ENCODE data around the gene SYNE1.
A peak's percentile ranks its signal among the peaks of the same experiment; 100 is the strongest.
"Not testable (repeated sequence)": the region's sequence is repeated elsewhere in the genome, so short reads cannot be mapped to it uniquely, and the experiment has no call there.

Gene SYNE1

DNA sequence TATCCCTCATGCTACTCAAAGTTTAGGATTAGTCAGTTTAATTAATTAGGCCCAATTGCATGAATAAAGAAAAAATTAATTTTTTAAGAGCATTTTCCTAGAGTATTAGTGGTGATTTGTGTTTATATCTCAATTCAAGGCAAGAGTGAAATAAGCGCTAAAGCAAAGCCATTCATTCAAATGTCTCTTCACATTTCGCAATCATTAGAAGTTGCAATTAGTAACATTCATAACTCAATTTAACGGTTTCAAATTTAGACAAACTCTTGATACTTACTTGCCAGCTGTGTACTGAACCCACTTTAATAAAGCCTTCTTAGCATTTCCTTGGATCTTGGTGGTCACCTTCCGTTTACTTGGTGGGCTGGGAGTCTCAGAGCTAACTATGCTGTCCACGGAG lies 127.2 kb downstream of the SYNE1 start:
- no peaks in the 10 kb centered on the region for H4K20me1 ChIP-seq
- H3K4me1 ChIP-seq: no peaks in the 10 kb centered on the region
- no peak overlapping the region for H3K4me3 ChIP-seq
- no peak overlapping the region for H3K27ac ChIP-seq
- H3K9me3 ChIP-seq (replicated peaks in 1 of 11): no peaks in the 10 kb centered on the region
- H3K36me3 ChIP-seq: no peaks in the 10 kb centered on the region
- no peaks in the 10 kb centered on the region for H3K27me3 ChIP-seq
- no peak overlapping the region for H3K4me2 ChIP-seq
- TF ChIP-seq Cebpa-rat (IDR thresholded peaks at IDR 0.05): 0 out of 22 replicates have a peak, but pooled peaks of 2 of the 11 experiments have one; percentile 19 to 28
- H3K9ac ChIP-seq: no peak overlapping the region

DNA sequence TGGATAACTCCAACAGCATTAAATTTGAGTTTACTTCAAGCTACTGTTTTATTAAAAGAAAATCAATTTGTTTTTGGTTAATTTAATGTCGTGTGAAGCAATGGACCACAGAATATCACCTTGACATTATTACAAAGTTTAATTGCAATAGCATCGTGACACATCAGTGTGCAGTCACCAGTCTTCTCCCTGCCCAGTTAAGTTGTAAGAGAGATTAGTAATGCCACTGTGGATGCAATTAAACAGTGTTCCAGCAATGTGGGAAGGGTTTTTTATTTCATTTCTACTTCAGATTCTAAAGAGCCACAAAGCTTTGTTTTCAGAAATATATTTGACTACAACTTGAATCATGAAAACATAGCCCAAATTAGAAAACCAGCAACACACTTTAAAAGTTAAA lies 128.7 kb downstream of the SYNE1 start:
- Histone ChIP-seq H3K27ac (no peak overlapping the region), H3K9me3 (replicated peaks in 1 of 11) (no peaks in the 10 kb centered on the region), H3K4me2 (no peak overlapping the region), H3K27me3 (no peaks in the 10 kb centered on the region), H3K4me1 (peaks cover 0 to 1% (median 0%) of the 10 kb centered on the region in 10 experiments; a peak in 1 of 20 replicates), H3K36me3 (no peaks in the 10 kb centered on the region), H4K20me1 (no peaks in the 10 kb centered on the region), H3K4me3 (no peak overlapping the region), H3K9ac (no peak overlapping the region)
- no peak for TF ChIP-seq Cebpa-rat (IDR thresholded peaks at IDR 0.05)

- no peaks in the 10 kb centered on the region for H3K9me3 ChIP-seq (replicated peaks in 1 of 11)
- no peak overlapping the region for H3K27ac ChIP-seq
Measured at GRCh38 chr6:152503546-152503945, 133.6 kb downstream of the SYNE1 start.

GRCh38 chr6:152502421-152503188 lies 134.6 kb downstream of the SYNE1 start:
- no peak overlapping the region for H3K27ac ChIP-seq
- no peak for TF ChIP-seq Cebpa-rat (IDR thresholded peaks at IDR 0.05)
- no peaks in the 10 kb centered on the region for H3K27me3 ChIP-seq
- no peak overlapping the region for H3K9ac ChIP-seq
- no peak overlapping the region for H3K4me2 ChIP-seq
- H4K20me1 ChIP-seq: no peaks in the 10 kb centered on the region
- H3K9me3 ChIP-seq (replicated peaks in 1 of 11): no peaks in the 10 kb centered on the region
- peaks cover 0 to 5% (median 0%) of the 10 kb centered on the region in 10 experiments; a peak in 1 of 20 replicates for H3K4me1 ChIP-seq
- no peaks in the 10 kb centered on the region for H3K36me3 ChIP-seq
- H3K4me3 ChIP-seq: no peak overlapping the region

More at GRCh38 chr6:152503546-152503945, 133.6 kb downstream of the SYNE1 start:
- Histone ChIP-seq H3K4me2 (no peak overlapping the region), H4K20me1 (no peaks in the 10 kb centered on the region), H3K27me3 (no peaks in the 10 kb centered on the region), H3K4me3 (no peak overlapping the region), H3K9ac (no peak overlapping the region), H3K4me1 (peaks cover 0 to 5% (median 0%) of the 10 kb centered on the region in 10 experiments; a peak in 1 of 20 replicates), H3K36me3 (no peaks in the 10 kb centered on the region)
- no peak for TF ChIP-seq Cebpa-rat (IDR thresholded peaks at IDR 0.05)

DNA sequence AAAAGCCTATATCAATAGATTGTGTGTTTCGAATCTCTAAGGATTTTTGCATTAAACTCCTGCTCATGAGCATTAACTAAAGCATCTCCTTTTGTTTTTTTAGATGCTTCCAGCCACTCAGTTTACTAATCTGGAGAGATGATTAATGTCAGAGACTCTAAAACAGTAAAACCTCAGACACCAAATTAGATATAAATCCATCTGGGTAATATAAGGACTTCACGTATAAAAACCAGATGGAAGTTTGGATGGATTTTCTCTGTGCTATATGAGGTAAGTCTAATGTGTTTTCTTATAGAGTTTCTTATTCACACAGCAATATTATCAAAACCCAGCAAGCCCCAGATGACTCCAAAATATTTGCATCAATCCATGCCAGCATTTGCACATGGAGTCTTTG lies 137.2 kb downstream of the SYNE1 start:
- Histone ChIP-seq H3K4me3 (no peak overlapping the region), H3K9me3 (replicated peaks in 1 of 11) (no peaks in the 10 kb centered on the region), H4K20me1 (no peaks in the 10 kb centered on the region), H3K4me2 (no peak overlapping the region), H3K9ac (no peak overlapping the region), H3K4me1 (peaks cover 0 to 5% (median 0%) of the 10 kb centered on the region in 10 experiments; a peak in 1 of 20 replicates), H3K27me3 (no peaks in the 10 kb centered on the region), H3K36me3 (no peaks in the 10 kb centered on the region), H3K27ac (no peak overlapping the region)
- no peak for TF ChIP-seq Cebpa-rat (IDR thresholded peaks at IDR 0.05)

GRCh38 chr6:152496731-152497130 lies 140.4 kb downstream of the SYNE1 start:
- Histone ChIP-seq H3K27me3 (no peaks in the 10 kb centered on the region), H4K20me1 (no peaks in the 10 kb centered on the region), H3K4me1 (no peaks in the 10 kb centered on the region), H3K9me3 (replicated peaks in 1 of 11) (no peaks in the 10 kb centered on the region), H3K4me2 (no peak overlapping the region), H3K4me3 (no peak overlapping the region), H3K36me3 (no peaks in the 10 kb centered on the region), H3K27ac (no peak overlapping the region), H3K9ac (no peak overlapping the region)
- TF ChIP-seq Cebpa-rat (IDR thresholded peaks at IDR 0.05): no peak

GRCh38 chr6:152495456-152495855 lies 141.7 kb downstream of the SYNE1 start:
- H4K20me1 ChIP-seq; H3K4me1 ChIP-seq; H3K27me3 ChIP-seq; H3K36me3 ChIP-seq; H3K4me2 ChIP-seq; H3K9ac ChIP-seq; H3K9me3 ChIP-seq (replicated peaks in 1 of 11); H3K4me3 ChIP-seq; H3K27ac ChIP-seq: not testable (repeated sequence)

DNA sequence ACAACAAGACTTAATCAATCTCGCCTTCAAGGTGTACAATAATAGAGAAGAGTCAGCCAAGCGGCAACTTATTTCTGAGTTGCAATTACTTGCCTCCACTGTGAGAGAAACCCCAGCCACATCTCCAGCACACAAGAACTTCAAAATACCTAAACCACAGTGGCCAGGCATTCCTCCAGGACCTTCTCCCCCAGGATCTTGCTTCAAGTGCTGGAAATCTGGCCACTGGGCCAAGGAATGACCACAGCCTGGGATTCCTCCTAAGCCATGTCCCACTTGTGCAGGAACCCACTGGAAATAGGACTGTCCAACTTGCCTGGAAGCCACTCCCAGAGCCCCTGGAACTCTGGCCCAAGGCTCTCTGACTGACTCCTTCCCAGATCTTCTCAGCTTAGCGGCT lies 144.9 kb downstream of the SYNE1 start:
- not testable (repeated sequence) for H3K4me3 ChIP-seq; H4K20me1 ChIP-seq; H3K4me2 ChIP-seq; H3K36me3 ChIP-seq; H3K9me3 ChIP-seq (replicated peaks in 1 of 11); H3K27me3 ChIP-seq; H3K4me1 ChIP-seq; H3K9ac ChIP-seq; H3K27ac ChIP-seq

DNA sequence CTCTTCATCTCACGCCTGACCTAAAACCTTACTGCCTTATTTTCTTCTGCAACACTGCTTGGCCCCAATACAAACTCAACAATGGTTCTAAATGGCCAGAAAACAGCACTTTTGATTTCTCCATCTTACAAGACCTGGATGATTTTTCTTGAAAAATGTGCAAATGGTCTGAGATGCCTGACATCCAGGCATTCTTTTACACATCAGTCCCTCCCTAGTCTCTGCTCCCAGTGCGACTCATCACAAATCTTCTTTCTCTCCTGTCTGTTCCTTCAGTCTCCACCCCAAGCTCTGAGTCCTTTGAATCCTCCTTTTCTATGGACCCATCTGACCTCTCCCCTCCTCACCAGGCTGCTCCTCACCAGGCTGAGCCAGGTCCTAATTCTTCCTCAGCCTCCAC lies 145.7 kb downstream of the SYNE1 start:
- H3K4me2 ChIP-seq; H4K20me1 ChIP-seq; H3K27ac ChIP-seq; H3K4me3 ChIP-seq; H3K36me3 ChIP-seq; H3K27me3 ChIP-seq; H3K9ac ChIP-seq; H3K9me3 ChIP-seq (replicated peaks in 1 of 11); H3K4me1 ChIP-seq: not testable (repeated sequence)

DNA sequence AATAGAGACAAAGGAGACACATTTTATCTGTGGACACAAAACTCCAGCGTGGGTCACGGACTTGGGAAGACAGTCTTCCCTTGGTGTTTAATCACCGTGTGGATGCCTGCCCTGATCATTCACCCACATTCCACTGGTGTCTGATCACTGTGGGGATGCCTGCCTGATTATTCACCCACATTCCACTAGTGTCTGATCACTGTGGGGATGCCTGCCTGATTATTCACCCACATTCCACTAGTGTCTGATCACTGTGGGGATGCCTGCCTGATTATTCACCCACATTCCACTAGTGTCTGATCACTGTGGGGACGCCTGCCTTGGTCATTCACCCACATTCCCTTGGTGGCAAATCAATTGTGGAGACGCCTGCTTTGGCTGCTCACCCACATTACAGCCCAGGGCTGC lies 146.2 kb downstream of the SYNE1 start:
- not testable (repeated sequence) for H3K27ac ChIP-seq; H3K36me3 ChIP-seq; H3K4me3 ChIP-seq; H3K27me3 ChIP-seq; H3K9ac ChIP-seq; H3K9me3 ChIP-seq (replicated peaks in 1 of 11); H3K4me2 ChIP-seq; H3K4me1 ChIP-seq; H4K20me1 ChIP-seq

All from BLaER1 treated with 17β-estradiol and CSF1 and Interleukin-3, amounts not matched to agents 10 nM and 100 nM (cell line).